ENCODE measurements around the gene HRC. TPM values are rescaled to one million over a fixed set of nuclear protein-coding genes. Genes with fewer than 3 reads are reported as not detected.
"Not testable (repeated sequence)": the region's sequence is repeated elsewhere in the genome, so short reads cannot be mapped to it uniquely, and the experiment has no call there.

HRC gene
- polyA plus RNA-seq, 1 donor = 187 TPM

DNA sequence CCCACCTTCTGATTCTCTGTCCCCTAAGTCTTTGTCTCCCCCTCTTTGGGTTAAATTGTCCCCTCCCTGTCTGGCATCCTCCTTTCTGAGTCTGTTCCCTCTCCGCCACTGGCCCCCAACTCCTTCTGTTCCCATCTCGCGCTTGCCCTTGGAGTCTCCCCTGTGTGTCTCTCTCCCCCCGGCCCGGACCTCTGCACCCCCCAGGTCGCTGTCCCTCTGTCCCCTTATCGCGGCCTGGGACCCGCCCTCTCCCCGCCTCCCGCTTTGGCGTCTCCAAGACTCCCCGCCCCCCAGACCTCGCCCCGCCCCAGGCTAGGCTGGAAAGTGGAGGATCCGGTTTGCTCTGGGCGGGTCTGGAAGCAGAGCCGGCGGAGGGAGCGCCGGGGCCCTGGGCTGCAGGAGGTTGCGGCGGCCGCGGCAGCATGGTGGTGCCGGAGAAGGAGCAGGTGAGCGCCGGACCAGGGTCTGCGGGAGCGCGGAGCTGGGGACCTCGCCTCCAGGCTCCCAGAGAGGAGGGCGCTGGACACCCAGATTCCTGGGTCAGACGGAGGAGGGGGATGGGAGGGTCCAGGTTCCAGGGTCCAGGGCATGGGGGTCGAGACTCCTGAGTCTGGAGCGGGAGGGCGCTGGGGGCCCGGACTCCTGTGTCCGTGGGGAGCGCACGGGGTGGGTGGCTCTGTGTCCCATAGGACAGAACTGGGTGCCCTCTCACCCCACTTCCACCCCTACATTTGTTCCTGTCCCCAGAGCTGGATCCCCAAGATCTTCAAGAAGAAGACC, 2.4 kb upstream of the HRC start, which contains the start of gene TRPM4:
Gene TRPM4 (plus strand): TSS at position 348 of the 780 bp plus-strand sequence. CDS start 75 bp downstream, at position 423.
- DNase-seq = peak; percentile 89

DNA sequence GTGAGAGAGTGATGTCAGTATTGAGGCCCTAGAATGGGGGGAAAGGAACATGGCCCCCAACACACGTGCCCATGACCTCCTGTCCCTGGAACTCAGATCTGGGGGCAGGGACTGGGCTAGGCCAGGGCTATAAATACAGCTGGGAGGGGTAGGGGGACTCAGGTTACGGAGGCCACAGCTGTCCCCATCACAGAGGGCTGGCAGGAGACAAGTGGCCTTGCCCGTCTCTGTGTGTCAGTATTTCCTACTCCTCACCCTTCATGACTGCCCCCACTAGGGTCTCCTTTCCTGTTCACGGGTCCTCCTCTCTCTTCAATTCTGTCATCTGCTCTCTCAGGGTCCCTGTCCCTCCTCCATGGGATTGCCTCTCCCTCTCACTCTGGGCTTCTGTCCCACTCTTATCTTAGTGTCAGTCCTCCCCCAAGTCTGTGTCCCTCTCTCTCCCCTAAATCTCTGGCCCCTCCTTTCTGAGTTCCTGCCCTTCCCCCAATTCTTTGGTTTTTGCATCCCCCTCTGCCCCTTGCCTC, 687 bp upstream of the HRC start:
- DNase-seq = no peak

DNA sequence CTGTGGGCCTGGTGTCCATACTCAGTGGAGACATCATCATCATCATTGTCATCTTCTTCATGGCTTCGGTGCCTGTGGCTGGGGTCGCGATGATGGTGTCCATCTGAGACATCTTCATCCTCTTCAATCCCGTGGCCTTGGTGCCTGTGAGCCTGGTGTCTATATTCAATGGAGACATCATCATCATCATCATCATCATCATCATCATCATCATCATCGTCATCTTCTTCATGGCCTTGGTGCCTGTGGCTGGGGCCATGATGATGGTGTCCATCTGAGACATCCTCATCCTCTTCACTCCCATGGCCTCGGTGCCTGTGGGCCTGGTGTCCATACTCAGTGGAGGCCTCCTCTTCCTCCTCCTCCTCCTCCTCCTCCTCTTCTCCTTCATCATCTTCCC, 917 bp downstream of the HRC start:
- DNase-seq = no peak

DNA sequence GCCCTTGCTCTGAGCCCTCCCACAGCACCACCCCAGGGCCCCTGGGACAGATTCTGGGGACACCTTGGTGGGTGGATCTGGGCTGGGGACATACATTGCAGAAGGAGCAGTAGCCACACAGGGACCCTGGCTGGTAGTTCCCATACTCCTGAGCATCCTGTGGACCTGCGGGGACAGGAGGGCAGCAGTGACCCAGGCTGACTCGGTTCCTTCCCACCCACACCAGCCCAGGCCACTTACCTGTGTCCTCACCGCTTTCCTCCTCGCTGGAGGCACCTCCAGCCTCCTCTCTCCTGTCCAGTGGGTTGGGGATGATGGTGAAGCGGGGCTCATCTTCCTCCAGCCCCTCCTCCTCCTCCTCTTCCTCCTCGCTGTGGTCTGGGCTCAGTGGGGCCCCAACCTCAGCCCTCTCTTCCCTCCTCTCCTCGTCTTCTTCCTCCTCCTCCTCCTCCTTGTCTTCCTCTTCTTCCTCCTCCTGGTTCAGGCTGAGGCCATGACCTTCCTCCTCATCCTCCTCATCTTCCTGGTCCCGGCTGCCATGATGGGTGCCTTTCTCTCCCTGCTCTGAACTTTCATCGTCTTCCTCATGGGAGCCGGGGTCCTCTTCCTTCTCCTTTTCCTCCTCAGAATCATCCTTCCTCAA, 1.9 kb downstream of the HRC start:
- DNase-seq = no peak

DNA sequence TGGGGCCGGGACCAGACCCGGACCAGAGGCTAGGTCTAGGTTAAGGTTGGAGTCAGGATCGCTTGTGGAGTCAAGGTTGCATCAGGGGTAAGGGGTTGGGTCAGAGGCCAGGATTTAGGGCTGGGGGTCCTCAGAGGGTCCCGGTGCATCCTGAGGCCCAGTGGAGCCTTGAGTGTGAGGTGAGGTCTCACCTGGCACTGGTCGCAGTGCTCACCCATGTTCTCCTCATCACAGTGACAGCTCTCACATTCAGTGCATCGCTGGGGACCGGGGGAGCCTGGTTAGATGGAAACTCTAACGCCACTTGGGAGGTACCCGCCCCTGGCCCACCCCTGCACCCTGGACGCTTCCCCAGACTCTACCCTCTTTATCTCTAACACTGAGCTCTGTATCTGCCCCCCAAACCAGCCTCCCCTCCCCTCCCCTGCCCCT, 3.1 kb downstream of the HRC start:
- DNase-seq = no peak

DNA sequence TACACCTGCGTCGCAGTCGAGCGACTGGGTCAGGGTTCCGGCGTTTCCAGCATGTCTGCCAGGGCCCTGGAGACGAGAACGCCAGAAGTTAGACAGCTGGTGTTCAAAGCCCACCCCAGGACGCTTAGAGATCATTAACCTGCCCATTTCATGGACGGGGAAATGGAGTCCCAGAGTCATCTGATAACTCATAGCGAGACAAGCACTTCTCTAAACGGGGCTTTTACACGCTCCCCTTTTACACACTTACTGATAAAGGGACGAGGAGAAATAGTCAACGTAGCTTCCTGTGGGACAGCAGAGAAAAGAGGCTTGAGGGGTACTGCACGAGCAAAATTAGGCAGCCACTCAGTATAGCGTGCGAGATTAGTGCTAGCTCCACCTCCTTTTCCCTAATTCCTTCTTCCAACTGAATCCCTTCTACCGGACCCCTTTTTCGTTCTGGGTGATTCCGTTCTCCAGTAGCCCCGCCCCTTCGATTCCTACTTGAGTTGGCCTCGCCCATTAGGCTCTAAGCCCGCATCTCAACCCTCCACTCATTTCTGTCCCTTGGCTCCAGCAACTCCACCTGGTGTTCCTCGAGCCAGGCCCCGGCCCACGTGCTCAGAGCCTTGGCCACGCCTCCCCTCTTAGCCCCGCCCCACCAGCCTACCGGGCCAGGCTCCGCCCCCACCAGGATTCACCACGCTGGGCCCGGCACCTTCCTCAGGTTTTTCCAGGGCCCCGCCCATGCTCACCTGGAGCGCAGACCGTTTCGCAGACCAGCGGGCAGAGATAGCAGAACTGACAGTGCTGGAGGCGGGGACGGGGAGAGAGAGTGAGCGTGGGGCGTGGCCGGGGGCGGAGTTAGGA, 3.7 kb downstream of the HRC start:
- DNase-seq = no peak

DNA sequence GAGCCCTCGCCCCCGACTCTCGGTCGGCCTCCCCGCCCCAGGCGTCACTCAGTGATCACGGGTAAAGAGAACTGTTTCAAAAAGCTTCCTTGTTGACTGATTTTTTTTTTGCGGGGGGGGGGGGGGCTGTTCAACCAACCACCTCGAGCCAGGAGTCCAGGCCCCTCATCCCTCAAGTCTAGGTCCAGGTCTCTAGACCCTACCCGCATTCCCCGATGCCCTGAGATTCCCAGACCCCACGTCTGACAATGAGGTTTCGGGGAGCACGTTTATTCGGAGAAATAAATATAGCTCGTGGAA, 4.3 kb downstream of the HRC start:
- DNase-seq = no peak

DNA sequence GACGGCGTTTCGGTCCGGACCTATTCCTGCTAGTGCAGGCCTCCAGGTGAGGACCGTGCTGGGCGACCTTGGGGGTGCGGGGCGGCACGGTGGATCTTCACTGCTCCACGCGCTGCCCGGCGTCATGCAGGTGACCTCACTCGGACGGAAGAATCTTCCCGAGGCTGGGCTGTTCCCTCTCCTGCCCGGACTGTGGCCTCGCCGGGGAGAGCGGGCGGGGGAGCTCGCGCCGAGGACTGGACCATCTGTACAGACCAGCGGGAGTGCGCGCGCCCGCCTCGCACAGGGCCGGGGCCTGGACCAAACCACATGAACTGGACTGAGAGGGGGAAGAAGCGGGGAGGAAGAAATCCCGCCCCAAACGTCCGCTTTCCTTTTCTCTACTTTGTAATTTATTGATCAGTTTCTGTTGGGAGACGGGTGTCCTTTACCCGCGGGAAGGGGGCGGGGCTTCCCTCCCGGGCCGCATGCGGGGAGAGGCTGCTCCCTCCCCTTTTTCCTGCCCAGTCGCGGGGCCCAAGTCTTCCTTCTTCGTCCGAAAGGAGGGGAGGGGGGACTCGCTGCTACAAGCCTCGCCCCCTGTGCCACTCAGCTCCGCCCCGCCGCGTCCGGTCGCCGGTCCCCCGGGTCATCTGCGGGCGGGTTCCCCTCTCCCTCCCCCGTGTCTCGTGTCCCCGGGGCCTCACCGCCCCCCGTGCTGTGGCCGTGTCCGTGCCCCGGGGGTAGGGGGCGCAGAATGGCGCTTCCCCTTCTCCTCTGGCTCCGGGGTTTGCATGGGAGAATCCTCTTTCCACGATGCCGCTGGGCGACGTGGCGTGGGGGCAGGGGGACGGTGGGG, 4.9 kb downstream of the HRC start:
- peak; percentile 93 for DNase-seq

DNA sequence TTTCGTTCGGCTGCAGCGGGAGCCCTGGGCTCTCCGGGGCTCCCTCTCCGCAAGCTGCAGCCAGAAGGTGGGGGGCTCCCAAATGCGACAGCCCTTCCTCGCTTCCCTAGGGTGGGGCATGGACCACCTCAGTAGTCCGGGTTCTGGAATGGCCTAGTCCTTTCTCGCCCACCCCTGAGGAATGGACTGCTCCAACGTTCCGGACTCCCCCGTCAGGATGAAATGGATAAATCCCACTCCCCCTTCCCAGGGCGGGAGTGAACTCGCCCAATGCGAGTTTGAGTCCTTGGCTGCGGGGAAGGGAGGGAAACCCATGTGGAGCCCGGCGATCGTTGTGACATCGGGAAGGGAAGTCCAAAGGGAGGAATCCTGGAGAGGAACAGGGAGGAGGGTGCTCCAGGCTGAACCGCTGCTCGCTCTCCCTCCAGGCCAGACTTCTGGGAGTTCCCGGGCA, 5.5 kb downstream of the HRC start:
- peak; percentile 90 for DNase-seq

DNA sequence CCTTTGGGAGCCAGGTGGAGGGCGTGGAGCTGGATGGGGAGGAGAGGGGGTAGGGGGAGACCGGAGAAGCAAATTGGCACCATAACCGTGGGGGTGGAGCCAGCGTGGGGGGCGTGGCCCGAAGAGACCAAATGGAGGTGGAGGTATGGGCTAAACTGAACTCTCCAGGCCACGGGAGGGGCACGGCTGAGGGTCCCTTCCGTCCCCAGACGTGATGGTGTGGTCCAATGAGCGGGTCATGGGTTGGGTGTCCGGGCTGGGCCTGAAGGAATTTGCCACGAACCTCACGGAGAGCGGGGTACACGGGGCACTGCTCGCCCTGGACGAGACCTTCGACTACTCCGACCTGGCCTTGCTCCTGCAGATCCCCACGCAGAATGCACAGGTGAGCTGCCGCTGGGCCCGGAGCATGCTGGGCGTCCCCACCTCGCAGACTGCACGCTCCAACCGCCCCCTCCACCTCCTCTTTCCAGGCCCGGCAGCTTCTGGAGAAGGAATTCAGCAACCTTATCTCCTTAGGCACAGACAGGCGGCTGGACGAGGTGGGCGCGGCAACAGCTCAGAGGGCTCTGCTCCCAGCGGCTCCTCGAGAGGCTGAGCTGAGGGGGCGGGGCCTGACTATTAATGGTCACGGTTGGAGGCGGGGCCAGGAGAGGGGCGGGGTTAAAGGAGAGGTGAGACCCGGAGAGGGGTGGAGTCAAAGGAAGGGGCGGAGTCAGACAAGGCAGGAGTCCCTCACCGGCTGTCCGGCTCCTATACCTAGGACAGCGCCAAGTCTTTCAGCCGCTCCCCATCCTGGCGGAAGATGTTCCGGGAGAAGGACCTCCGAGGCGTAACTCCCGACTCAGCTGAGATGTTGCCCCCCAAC, 6.2 kb downstream of the HRC start:
- DNase-seq = peak; percentile 92

DNA sequence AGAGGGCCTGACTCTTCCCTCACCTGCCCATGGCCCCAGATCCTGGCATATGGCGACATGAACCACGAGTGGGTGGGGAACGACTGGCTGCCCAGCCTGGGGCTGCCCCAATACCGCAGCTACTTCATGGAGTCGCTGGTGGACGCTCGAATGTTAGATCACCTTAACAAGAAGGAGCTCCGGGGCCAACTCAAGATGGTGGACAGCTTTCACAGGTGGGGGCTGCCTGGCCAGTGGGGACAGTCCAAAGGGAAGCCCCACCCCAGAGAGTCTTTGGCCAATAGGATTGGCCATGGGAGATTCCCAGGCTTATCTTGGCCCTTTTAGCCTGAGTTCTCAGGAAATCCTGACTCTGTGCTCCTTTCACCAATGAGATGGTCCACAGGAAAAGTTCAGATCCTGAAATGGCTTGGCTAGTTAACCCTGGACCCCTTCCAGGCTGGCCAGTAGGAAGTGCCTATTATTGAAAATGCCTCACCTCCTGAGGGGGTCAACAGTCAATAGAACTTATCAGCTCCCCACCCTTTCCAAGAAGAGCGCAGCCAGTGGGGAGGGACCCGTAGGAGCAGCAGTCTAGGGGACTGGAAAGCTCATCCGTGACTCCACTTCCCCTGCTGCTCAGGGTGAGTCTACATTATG, 7.0 kb downstream of the HRC start:
- DNase-seq = no peak

DNA sequence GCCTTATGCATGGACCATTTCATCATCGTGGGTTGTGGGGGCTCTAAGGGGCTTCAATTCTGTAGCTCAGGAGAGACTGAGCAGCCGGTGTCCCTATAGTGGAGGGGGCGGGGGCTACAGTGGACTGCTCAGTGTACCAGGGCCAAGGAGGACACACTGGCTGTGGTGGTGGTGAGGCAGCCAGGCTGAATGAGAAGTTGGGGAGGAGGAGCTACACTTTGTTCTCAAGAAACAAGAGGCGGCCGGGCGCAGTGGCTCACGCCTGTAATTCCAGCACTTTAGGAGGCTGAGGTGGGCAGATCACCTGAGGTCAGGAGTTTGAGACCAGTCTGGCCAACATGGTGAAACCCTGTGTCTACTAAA, 8.8 kb downstream of the HRC start:
- DNase-seq = not testable (repeated sequence)

DNA sequence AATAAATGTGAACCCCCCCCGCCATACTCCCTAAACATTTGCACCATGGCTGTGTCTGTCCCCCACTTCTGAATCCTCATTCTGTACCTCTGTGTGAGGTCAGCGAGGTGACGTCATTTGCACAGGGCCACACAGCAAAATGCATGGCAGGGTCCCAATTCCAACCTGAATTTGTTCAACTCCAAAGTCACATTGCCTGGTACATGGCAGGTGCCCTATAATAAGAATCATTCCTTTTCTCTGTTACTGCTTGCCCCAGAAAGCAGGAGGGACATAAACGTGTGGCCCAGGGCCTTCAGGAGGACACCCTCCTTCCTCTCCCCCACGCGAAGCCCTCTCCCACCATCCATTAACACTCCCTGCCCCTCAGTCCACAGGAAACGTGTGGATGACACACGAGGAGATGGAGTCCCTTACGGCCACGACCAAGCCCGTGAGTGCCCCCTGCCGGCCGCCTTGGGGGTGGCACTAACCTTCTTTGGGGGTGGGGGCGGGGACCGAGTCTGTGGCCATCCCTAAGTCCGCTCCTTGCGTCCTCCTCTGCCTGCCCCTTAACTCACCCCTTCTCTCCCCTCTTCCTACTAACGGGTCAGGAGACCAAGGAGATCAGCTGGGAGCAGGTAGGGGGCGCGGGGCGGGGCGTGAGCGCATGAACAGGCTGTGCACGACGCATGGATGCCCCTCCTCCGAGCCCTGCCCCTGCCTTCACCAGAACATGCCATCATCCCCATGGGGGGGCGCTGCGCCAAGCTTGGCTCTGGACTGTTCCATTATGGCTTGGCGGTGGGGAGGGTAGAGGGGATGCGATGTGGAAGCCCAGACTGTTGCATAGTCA, 9.4 kb downstream of the HRC start:
- DNase-seq = no peak

DNA sequence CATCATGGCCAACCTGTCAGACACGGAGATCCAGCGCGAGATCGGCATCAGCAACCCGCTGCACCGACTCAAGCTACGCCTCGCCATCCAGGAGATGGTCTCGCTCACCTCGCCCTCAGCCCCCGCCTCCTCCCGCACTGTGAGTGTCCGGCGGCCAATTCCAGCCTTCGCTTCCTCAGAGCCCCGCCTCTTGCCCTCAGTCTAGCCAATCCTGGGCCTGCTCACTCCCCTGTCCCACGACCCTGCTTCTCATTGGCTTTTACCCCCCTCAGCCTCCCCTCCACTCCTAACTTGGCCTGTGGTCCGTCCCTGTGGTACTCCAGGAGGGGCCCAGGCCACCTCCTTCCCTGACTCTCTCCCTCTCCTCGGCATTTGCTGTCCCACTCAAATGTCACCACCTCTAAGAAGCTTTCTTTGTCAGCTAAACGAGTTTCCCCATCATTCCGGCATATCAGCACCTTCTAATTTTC, 12.3 kb downstream of the HRC start:
- DNase-seq = peak; percentile 90

DNA sequence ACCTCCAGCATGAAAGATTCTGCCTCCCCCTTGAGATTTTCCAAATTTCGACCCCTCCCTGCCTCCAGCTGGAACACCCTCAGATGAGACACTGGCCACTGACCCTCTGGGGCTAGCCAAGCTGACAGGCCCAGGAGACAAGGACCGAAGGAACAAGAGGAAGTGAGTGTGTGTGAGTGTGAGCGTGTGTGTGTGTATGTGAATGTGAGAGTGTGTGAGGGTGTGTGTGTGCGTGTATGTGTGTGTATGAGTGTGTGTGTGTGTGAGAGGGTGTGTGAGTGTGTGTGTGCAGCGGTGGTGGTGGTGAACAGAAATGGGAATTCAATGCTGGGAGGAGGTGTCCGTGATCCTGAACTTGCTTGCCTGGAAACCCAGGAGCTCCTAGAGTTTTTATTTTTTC, 13.8 kb downstream of the HRC start:
- no peak for DNase-seq

DNA sequence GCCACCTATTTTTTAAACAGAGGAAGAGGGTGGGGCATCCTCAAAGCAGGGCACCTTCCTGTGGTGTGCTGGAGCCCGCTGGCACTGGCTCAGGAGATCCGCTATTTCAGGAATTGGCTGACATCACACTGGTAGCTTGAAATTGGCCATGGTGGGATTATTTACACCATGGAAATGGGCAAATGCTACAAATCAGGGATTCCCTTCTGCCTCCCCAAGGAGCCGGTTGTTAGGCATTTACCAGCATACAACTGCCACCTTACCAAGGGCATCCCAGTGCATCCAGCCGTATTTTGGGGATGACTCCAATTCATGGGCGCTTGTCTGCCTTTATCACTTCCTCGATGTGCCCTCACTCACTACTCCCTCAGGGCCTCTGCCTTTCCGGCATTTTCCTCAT, 14.2 kb downstream of the HRC start:
- no peak for DNase-seq

DNA sequence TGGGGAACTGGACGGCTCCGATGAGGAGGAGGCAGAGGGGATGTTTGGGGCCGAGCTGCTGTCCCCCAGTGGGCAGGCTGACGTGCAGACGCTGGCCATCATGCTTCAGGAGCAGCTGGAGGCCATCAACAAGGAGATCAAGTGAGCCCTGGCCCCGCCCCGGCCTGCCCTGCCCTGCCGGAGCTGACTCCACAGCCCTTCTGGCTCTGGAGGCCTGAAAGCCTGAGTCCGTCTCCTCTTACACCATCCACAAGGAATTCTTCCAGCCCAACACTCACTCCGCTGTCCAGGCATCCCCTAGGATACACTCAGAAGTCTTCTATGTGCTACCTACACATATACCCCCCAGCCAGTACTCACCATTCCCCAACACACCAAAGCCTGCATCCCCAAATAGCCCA, 18.4 kb downstream of the HRC start:
- no peak for DNase-seq

DNA sequence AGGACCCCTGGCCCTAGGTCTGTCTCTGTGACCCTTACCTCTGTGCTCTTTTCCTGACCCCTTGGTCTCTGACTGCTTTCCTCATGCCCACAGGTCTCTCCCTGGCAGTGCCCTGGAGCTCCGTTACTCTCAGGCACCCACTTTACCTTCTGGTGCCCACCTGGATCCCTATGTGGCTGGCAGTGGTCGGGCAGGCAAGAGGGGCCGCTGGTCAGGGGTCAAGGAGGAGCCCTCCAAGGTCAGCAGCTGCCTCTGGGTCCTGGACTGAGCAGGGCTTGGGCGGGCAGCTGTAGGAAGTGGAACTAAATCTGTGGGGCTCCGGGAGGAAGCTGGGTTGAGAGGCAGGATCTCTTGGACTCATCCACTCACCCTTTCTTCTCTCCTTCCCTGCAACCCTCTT, 19.5 kb downstream of the HRC start:
- DNase-seq = no peak

DNA sequence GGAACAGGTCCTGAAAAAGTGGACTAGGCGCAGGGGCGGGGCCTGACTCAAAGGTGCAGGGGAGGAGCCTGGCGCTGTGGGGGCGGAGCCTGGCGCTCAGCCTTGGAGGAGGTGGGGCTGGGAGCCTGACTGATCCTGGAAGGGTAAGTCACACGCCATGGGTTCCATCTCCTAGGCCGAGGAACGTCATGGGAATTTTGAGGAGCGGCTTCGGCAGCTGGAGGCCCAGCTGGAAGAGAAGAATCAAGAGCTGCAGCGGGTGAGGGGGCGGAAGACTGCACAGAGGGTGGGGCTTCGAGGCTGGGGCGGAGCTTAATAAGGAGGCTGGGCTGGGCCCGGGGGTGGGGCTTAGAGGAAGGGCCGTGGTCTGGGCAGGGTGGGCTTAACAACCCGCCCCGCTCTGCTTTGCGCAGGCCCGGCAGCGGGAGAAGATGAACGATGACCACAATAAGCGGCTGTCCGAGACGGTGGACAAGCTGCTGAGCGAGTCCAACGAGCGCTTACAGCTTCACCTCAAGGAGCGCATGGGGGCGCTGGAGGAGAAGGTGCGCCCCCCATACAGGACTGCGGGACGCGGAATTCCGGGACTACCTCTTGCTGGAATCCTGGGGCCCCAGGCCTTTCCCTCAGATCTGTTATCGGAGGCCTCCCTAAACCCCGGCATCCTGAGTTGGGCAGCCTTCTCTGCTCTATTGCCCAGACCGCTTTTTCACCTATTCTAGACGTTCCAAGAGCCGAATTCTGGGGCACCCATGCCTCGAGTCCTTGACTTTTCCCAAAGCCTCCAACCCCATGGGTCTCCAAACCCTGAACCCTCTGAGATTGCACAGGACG, 21.4 kb downstream of the HRC start:
- peak; percentile 73 for DNase-seq
